ENCODE measurements around the gene ARMH2. TPM values are rescaled to one million over a fixed set of nuclear protein-coding genes. Genes with fewer than 3 reads are reported as not detected.
"Not testable (repeated sequence)": the region's sequence is repeated elsewhere in the genome, so short reads cannot be mapped to it uniquely, and the experiment has no call there.

ARMH2 gene
- total RNA-seq, 1 experiment from 2014 or later = not detected

DNA sequence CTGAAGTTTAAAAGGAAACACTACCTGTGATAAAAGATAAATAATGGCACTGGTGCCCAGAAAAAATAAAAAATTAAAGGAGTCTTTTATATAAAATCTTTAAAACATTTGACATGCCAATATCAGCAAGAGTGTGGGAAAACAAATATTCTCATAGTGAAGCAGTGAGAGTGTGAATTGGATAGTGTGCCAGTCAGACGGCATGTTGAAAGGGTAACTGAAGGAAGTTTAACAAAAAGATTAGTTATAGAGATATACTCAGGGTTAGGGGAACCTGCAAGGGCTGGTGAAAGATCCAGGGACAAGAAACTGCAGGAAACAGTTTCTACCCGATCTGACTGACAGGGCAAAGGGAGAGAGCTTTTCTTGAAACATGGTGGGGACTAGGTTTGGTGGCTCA, 46.2 kb downstream of the ARMH2 start:
- Histone ChIP-seq H4K91ac (ENCODE audit: insufficient read length, low read depth, low read length) (no peak overlapping the region), H3K56ac (ENCODE audit: insufficient read length, low read depth, low read length) (no peak overlapping the region), H2AK5ac (ENCODE audit: insufficient read length, low read length) (no peak overlapping the region), H2BK12ac (ENCODE audit: insufficient read length, low read depth, low read length) (no peak overlapping the region), H2AFZ (ENCODE audit: low read length) (no peak overlapping the region), H2BK15ac (ENCODE audit: low read depth, low read length) (no peak overlapping the region), H3K79me2 (ENCODE audit: insufficient read depth, low read length) (no peaks in the 10 kb centered on the region), H2BK120ac (ENCODE audit: low read depth, low read length, poor library complexity, severe bottlenecking) (no peak overlapping the region), H3K4me2 (ENCODE audit: insufficient read depth, insufficient read length, low read length) (no peak overlapping the region), H3K4me1 (ENCODE audit: insufficient read depth, low read length) (no peaks in the 10 kb centered on the region), H4K8ac (replicated peaks; ENCODE audit: insufficient read length, low read depth, low read length) (no peak overlapping the region), H3K27me3 (ENCODE audit: insufficient read depth, low read length) (no peaks in the 10 kb centered on the region), H3K9ac (ENCODE audit: extremely low read depth, insufficient read length, low read length) (no peak overlapping the region), H3K18ac (ENCODE audit: insufficient read length, low read depth, low read length) (no peak overlapping the region), H3K4ac (ENCODE audit: low read depth, low read length) (no peak overlapping the region), H4K5ac (ENCODE audit: insufficient read length, low read depth, low read length) (no peak overlapping the region), H3K9me3 (ENCODE audit: control insufficient read depth, low read depth, low read length) (no peaks in the 10 kb centered on the region), H2BK5ac (ENCODE audit: insufficient read length, low read length) (no peak overlapping the region), H3T11ph (ENCODE audit: low read length) (no peak overlapping the region), H3K79me1 (ENCODE audit: insufficient read depth, low read depth, low read length, poor library complexity, severe bottlenecking) (no peaks in the 10 kb centered on the region), H4K20me1 (ENCODE audit: control insufficient read depth, insufficient read depth, insufficient read length) (no peaks in the 10 kb centered on the region), H3K14ac (ENCODE audit: insufficient read depth, low read length) (no peak overlapping the region), H3K23ac (ENCODE audit: insufficient read length, low read depth, low read length) (no peak overlapping the region), H3K23me2 (ENCODE audit: insufficient read length, low read depth, low read length, poor library complexity, severe bottlenecking) (no peaks in the 10 kb centered on the region), H2BK20ac (ENCODE audit: low read depth, low read length, poor library complexity, severe bottlenecking) (no peak overlapping the region), H3K27ac (ENCODE audit: insufficient read length, low read depth, low read length) (no peak overlapping the region)
- no peak overlapping the region for H3K27ac Mint-ChIP-seq
- H3K4me1 Mint-ChIP-seq = peaks cover 0 to 3% of the 10 kb centered on the region in 2 experiments; a peak in 2 of 4 replicates
- TF ChIP-seq, protein P1, sequence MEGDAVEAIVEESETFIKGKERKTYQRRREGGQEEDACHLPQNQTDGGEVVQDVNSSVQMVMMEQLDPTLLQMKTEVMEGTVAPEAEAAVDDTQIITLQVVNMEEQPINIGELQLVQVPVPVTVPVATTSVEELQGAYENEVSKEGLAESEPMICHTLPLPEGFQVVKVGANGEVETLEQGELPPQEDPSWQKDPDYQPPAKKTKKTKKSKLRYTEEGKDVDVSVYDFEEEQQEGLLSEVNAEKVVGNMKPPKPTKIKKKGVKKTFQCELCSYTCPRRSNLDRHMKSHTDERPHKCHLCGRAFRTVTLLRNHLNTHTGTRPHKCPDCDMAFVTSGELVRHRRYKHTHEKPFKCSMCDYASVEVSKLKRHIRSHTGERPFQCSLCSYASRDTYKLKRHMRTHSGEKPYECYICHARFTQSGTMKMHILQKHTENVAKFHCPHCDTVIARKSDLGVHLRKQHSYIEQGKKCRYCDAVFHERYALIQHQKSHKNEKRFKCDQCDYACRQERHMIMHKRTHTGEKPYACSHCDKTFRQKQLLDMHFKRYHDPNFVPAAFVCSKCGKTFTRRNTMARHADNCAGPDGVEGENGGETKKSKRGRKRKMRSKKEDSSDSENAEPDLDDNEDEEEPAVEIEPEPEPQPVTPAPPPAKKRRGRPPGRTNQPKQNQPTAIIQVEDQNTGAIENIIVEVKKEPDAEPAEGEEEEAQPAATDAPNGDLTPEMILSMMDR (conservative IDR thresholded peaks at IDR 0.05) = no peak
- WGBS (ENCODE audit: extremely low coverage, insufficient read length, low lambda C conversion rate) = no CpG with 5 or more reads among the region's 2 CpGs
- 0 out of 7 replicates have a peak, but pooled peaks cover 0 to 1% (median 0%) of the 10 kb centered on the region in 3 experiments for H3K36me3 Mint-ChIP-seq (ENCODE audit: insufficient read depth in 1 of 3, low read depth in 3 of 3)
- H3K9me3 Mint-ChIP-seq = peaks cover 6 to 11% of the 10 kb centered on the region in 2 experiments; a peak in 4 of 5 replicates
- H3K27me3 Mint-ChIP-seq (ENCODE audit: low read depth) = peaks cover 5% of the 10 kb centered on the region; the same call in 1 of the 2 replicates
- DNase-seq = no peak
- no peak overlapping the region for H3K4me3 Mint-ChIP-seq

DNA sequence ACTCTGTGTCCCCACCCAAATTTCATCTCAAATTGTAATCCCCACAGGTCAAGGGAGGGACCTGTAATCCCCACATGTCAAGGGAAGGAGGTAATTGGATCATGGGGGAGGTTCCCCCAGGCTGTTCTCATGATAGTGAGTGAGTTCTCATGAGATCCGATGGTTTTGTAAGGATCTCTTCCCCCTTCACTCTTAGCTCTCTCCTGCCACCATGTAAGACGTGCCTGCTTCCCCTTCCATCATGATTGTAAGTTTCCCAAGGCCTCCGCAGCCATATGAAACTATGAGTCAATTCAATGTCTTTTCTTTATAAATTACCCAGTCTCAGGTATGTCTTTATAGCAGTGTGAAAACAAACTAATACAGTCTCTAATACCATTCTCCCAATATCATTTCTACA, 47.8 kb downstream of the ARMH2 start:
- not testable (repeated sequence) for H3K4ac ChIP-seq (ENCODE audit: low read depth, low read length); H3K9me3 ChIP-seq (ENCODE audit: control insufficient read depth, low read depth, low read length); H2AK5ac ChIP-seq (ENCODE audit: insufficient read length, low read length); H3K56ac ChIP-seq (ENCODE audit: insufficient read length, low read depth, low read length); H2BK15ac ChIP-seq (ENCODE audit: low read depth, low read length); H3K4me1 Mint-ChIP-seq; H3K27me3 Mint-ChIP-seq (ENCODE audit: low read depth); H3K79me1 ChIP-seq (ENCODE audit: insufficient read depth, low read depth, low read length, poor library complexity, severe bottlenecking); H2BK120ac ChIP-seq (ENCODE audit: low read depth, low read length, poor library complexity, severe bottlenecking); H3K4me3 Mint-ChIP-seq; H2BK20ac ChIP-seq (ENCODE audit: low read depth, low read length, poor library complexity, severe bottlenecking); H2BK12ac ChIP-seq (ENCODE audit: insufficient read length, low read depth, low read length); H3K27ac Mint-ChIP-seq; H3K27me3 ChIP-seq (ENCODE audit: insufficient read depth, low read length); DNase-seq; H3K18ac ChIP-seq (ENCODE audit: insufficient read length, low read depth, low read length); H3K36me3 Mint-ChIP-seq (ENCODE audit: insufficient read depth in 1 of 3, low read depth in 3 of 3); H3K9ac ChIP-seq (ENCODE audit: extremely low read depth, insufficient read length, low read length); H4K5ac ChIP-seq (ENCODE audit: insufficient read length, low read depth, low read length); H2BK5ac ChIP-seq (ENCODE audit: insufficient read length, low read length); H3K27ac ChIP-seq (ENCODE audit: insufficient read length, low read depth, low read length); H3K23ac ChIP-seq (ENCODE audit: insufficient read length, low read depth, low read length); H2AFZ ChIP-seq (ENCODE audit: low read length); H3K23me2 ChIP-seq (ENCODE audit: insufficient read length, low read depth, low read length, poor library complexity, severe bottlenecking); H3K14ac ChIP-seq (ENCODE audit: insufficient read depth, low read length); H3T11ph ChIP-seq (ENCODE audit: low read length); H3K4me1 ChIP-seq (ENCODE audit: insufficient read depth, low read length); H4K8ac ChIP-seq (replicated peaks; ENCODE audit: insufficient read length, low read depth, low read length); H3K79me2 ChIP-seq (ENCODE audit: insufficient read depth, low read length); H4K20me1 ChIP-seq (ENCODE audit: control insufficient read depth, insufficient read depth, insufficient read length); H3K4me2 ChIP-seq (ENCODE audit: insufficient read depth, insufficient read length, low read length); H4K91ac ChIP-seq (ENCODE audit: insufficient read length, low read depth, low read length)
- H3K9me3 Mint-ChIP-seq = peaks cover 6 to 11% of the 10 kb centered on the region in 2 experiments; a peak in 4 of 5 replicates
- WGBS (ENCODE audit: extremely low coverage, insufficient read length, low lambda C conversion rate) = no CpG with 5 or more reads among the region's 3 CpGs
